Activated T-helper 1 cell treated with anti-CD3 and anti-CD28 coated beads, Interleukin-12 subunit alpha, Interleukin-12 subunit beta, Interleukin-2, Interleukin-4 antibody, amounts not matched to agents 30 ng/mL and 10 ng/mL and 1 ng/mL, durations not matched to agents 14 hours and 24 hours and 36 hours (primary cell): ENCODE results near the gene CLK1. TPM values are rescaled to one million over a fixed set of nuclear protein-coding genes. Genes with fewer than 3 reads are reported as not detected.

Experiments used
- DNase-seq: peaks from one replicate; pipeline ENCODE4 v3.0.0; 2021; ENCODE audit warnings: low spot score
- H3K27ac Mint-ChIP-seq: one replicate; pipeline ENCODE4 v1.8.0; 2021; ENCODE audit warnings: mild to moderate bottlenecking, mixed read lengths
- H3K27me3 Mint-ChIP-seq: one replicate; pipeline ENCODE4 v1.8.0; 2022; ENCODE audit warnings: mild to moderate bottlenecking, moderate library complexity, mixed read lengths; ENCODE audit not compliant: insufficient read depth
- H3K36me3 Mint-ChIP-seq: one replicate; pipeline ENCODE4 v1.8.0; 2021; ENCODE audit warnings: low read depth, mixed read lengths
- H3K4me1 Mint-ChIP-seq: one replicate; pipeline ENCODE4 v1.8.0; 2021; ENCODE audit warnings: low read depth, mixed read lengths
- H3K4me3 Mint-ChIP-seq: one replicate; pipeline ENCODE4 v1.8.0; 2021; ENCODE audit warnings: mild to moderate bottlenecking, moderate library complexity, mixed read lengths
- H3K9me3 Mint-ChIP-seq: one replicate; pipeline ENCODE4 v1.8.0; 2021; ENCODE audit warnings: mixed read lengths
- intact Hi-C: fragments of 100-400 bp; cut with micrococcal nuclease; formaldehyde crosslinking; loops from one replicate; pipeline ENCODE4 v1.15.1; 2024
- total RNA-seq: library from RNA; stranded (reverse); gene quantifications from 2 replicates; pipeline ENCODE4 v1.2.3, GENCODE V29; 2022

The CLK1 gene
- total RNA-seq, 1 donor from 2014 or later, result 91.7 TPM

DNA sequence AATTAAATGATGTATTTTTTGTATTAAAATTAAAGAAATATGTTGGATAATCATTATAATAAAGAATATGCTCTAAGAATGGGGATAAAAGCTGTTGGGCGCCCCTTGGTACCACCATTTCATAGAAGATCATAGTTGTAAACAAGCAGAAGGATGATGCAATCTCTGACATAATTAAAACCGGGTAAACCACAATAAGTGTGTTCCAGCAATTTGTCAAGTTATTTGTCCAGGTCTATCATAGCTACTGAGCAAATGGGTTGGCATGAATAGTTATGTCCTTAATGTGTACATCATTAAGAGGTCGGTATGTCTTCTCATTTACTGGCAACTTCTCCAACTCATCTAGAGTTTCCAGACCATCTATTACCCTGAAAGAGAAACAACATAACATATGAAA is 6.7 kb upstream of the CLK1 start:
- Mint-ChIP-seq H3K36me3 (peaks cover 27% of the 10 kb centered on the region), H3K4me3 (no peak overlapping the region), H3K27me3 (no peaks in the 10 kb centered on the region), H3K27ac (peak overlapping the region; percentile 2), H3K9me3 (no peaks in the 10 kb centered on the region), H3K4me1 (peaks cover 10% of the 10 kb centered on the region)
- no peak for DNase-seq
- intact Hi-C loops, result no loop called here

DNA sequence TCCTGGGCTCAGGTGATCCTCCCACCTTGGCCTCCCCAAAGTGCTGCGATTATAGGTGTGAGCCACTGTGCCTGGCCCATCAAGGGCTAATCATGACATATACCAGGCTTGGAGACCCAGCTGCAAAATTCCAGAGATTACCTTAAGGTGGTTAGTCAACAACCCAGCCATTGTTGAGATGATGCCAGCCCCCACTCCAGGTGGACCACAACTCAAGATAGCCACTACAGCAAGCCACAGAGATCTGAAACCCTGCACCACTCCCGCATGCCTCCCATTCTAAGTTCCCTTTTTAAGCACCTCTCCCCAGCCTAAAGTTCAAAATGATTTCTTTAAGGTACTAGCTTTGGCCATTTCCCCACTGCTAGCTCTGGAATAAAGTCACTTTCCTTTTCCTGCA is 4.6 kb upstream of the CLK1 start:
- Mint-ChIP-seq H3K36me3 (peaks cover 23% of the 10 kb centered on the region), H3K4me1 (peaks cover 20% of the 10 kb centered on the region), H3K9me3 (no peaks in the 10 kb centered on the region), H3K27ac (peak overlapping the region; percentile 34), H3K27me3 (no peaks in the 10 kb centered on the region), H3K4me3 (peak overlapping the region; percentile 21)
- intact Hi-C loops, result loop anchor here (10.0 kb wide), 1 partner anchor 494 kb away; no protein-coding TSS in a partner anchor
- DNase-seq, result no peak

- H3K4me1 Mint-ChIP-seq, result peaks cover 50% of the 10 kb centered on the region
- intact Hi-C loops, result loop anchor here (1.0 to 10.0 kb wide), 13 partner anchors 26 to 1404 kb away; partner anchors contain the start of genes BZW1, HYCC2, MAIP1 and NIF3L1
- peaks cover 42% of the 10 kb centered on the region for H3K36me3 Mint-ChIP-seq
- peak; percentile 24 for DNase-seq
- H3K27ac Mint-ChIP-seq, result peak overlapping the region; percentile 97
- no peaks in the 10 kb centered on the region for H3K27me3 Mint-ChIP-seq
- peak overlapping the region; percentile 93 for H3K4me3 Mint-ChIP-seq
- no peaks in the 10 kb centered on the region for H3K9me3 Mint-ChIP-seq
Observed at GRCh38 chr2:200863782-200864175, 679 bp downstream of the CLK1 start.

DNA sequence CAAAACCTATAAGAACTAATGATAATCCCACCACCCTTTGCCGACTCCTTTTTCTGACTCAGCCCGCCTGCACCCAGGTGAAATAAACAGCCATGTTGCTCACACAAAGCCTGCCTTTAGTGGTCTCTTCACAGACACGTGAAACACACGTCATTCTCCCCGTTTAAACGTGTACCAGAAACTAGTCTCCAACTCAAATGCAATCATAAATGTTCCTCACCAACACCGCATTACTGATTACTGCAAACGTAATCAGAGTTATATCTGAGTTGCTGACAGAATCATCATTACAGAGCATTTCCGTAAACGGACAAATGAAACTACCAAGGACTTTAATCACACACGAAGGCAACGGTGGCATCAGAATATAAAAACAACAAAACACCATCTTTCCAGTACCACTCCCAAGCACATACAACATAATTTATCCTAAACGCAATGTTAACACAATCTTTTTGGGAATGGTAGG is 1.9 kb downstream of the CLK1 start:
- no peaks in the 10 kb centered on the region for H3K27me3 Mint-ChIP-seq
- intact Hi-C loops, result loop anchor here (1.0 to 10.0 kb wide), 8 partner anchors 48 to 1405 kb away; partner anchors contain the start of genes CFLAR, MAIP1, NOP58 and TYW5
- H3K4me1 Mint-ChIP-seq, result peaks cover 58% of the 10 kb centered on the region

GRCh38 chr2:200861617-200862155 is 2.8 kb downstream of the CLK1 start:
- Mint-ChIP-seq H3K4me1 (peaks cover 64% of the 10 kb centered on the region), H3K36me3 (peaks cover 62% of the 10 kb centered on the region), H3K4me3 (peak overlapping the region; percentile 93), H3K27ac (peak overlapping the region; percentile 97), H3K27me3 (no peaks in the 10 kb centered on the region), H3K9me3 (no peaks in the 10 kb centered on the region)
- intact Hi-C loops, result loop anchor here (1.0 to 10.0 kb wide), 9 partner anchors 47 to 1406 kb away; partner anchors contain the start of genes CFLAR, MAIP1, NOP58 and ORC2
- DNase-seq, result no peak

More for the DNA sequence above, 1.9 kb downstream of the CLK1 start:
- H3K36me3 Mint-ChIP-seq, result peaks cover 54% of the 10 kb centered on the region
- peak overlapping the region; percentile 97 for H3K27ac Mint-ChIP-seq
- DNase-seq, result peak; percentile 56
- H3K4me3 Mint-ChIP-seq, result peak overlapping the region; percentile 93
- no peaks in the 10 kb centered on the region for H3K9me3 Mint-ChIP-seq

GRCh38 chr2:200860092-200860795 is 4.2 kb downstream of the CLK1 start:
- no peaks in the 10 kb centered on the region for H3K27me3 Mint-ChIP-seq
- no peak for DNase-seq
- H3K9me3 Mint-ChIP-seq, result no peaks in the 10 kb centered on the region
- peaks cover 67% of the 10 kb centered on the region for H3K36me3 Mint-ChIP-seq
- H3K4me1 Mint-ChIP-seq, result peaks cover 67% of the 10 kb centered on the region
- peak overlapping the region; percentile 84 for H3K27ac Mint-ChIP-seq
- H3K4me3 Mint-ChIP-seq, result peak overlapping the region; percentile 75
- intact Hi-C loops, result loop anchor here (2.0 to 10.0 kb wide), 5 partner anchors 103 to 1407 kb away; partner anchors contain the start of genes MAIP1, NOP58, ORC2 and TYW5

GRCh38 chr2:200856806-200857205 is 7.7 kb downstream of the CLK1 start:
- Mint-ChIP-seq H3K27me3 (no peaks in the 10 kb centered on the region), H3K4me1 (peaks cover 51% of the 10 kb centered on the region), H3K27ac (no peak overlapping the region), H3K36me3 (peaks cover 69% of the 10 kb centered on the region), H3K9me3 (no peaks in the 10 kb centered on the region), H3K4me3 (no peak overlapping the region)
- DNase-seq, result no peak
- intact Hi-C loops, result no loop called here

DNA sequence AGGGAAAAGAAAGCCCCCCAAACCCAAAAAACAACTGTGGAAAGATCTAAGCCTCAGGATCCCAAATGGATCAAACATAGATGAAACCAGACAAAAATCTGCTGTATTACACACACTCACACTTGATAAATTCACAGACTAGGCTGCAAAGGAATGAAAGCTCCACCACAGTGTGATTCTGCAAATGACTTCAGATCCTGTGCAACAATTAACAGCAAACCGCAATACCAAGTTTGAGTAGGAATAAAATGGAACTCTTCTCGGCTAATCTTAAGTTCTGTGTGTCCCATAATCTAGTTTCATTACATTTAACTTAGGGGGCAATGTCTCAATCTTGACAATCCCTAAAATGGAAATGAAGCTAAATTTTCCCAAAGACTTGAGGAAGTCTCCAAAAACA is 11.9 kb downstream of the CLK1 start:
- no peaks in the 10 kb centered on the region for H3K9me3 Mint-ChIP-seq
- no peak overlapping the region for H3K27ac Mint-ChIP-seq
- intact Hi-C loops, result no loop called here
- no peaks in the 10 kb centered on the region for H3K27me3 Mint-ChIP-seq
- H3K4me1 Mint-ChIP-seq, result peaks cover 10% of the 10 kb centered on the region
- H3K4me3 Mint-ChIP-seq, result no peak overlapping the region
- peaks cover 50% of the 10 kb centered on the region for H3K36me3 Mint-ChIP-seq
- DNase-seq, result no peak

GRCh38 chr2:200851398-200852248 is 12.8 kb downstream of the CLK1 start:
- Mint-ChIP-seq H3K9me3 (no peaks in the 10 kb centered on the region), H3K27ac (no peak overlapping the region), H3K4me3 (no peak overlapping the region), H3K27me3 (no peaks in the 10 kb centered on the region), H3K4me1 (peaks cover 4% of the 10 kb centered on the region), H3K36me3 (peaks cover 41% of the 10 kb centered on the region)
- DNase-seq, result no peak
- intact Hi-C loops, result no loop called here

DNA sequence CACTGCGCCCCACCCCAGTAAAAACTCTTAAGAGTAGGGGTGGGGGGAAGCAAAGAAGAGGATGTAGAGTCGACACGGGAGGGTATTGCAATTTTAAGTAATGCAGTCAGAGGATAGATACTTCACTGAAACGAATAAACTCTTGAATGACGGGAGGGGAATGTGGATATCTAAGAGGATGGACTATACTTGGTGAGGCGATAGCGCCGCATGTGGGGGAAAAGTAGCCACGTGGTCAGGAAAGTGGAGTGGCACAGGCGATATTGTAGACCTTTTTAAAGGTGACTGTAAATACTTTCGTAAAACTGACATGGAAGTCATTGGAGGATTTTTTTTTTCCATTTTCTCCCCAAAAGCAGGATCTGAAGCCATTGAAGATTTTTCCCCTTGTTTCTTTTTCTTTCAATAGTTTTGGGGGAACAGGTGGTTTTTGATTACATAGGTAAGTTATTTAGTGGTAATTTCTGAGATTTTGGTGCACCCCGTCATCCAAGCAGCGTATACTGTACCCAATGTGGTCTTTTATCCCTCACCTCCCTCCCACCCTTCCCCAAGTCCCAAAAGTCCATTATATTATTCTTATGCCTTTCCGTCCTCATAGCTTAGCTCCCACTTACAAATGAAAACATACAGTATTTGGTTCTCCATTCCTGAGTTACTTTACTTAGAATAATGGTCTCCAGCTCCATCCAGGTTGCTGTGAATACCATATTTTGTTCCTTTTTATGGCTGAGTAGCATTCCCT is 13.8 kb downstream of the CLK1 start:
- intact Hi-C loops, result no loop called here
- H3K36me3 Mint-ChIP-seq, result peaks cover 36% of the 10 kb centered on the region
- no peak for DNase-seq
- no peaks in the 10 kb centered on the region for H3K27me3 Mint-ChIP-seq
- no peaks in the 10 kb centered on the region for H3K4me1 Mint-ChIP-seq
- H3K27ac Mint-ChIP-seq, result no peak overlapping the region
- no peak overlapping the region for H3K4me3 Mint-ChIP-seq
- no peaks in the 10 kb centered on the region for H3K9me3 Mint-ChIP-seq

GRCh38 chr2:200847939-200848338 is 16.5 kb downstream of the CLK1 start:
- DNase-seq, result no peak
- Mint-ChIP-seq H3K4me1 (no peaks in the 10 kb centered on the region), H3K4me3 (no peak overlapping the region), H3K27ac (no peak overlapping the region), H3K9me3 (no peaks in the 10 kb centered on the region), H3K27me3 (no peaks in the 10 kb centered on the region), H3K36me3 (peaks cover 22% of the 10 kb centered on the region)
- intact Hi-C loops, result no loop called here

DNA sequence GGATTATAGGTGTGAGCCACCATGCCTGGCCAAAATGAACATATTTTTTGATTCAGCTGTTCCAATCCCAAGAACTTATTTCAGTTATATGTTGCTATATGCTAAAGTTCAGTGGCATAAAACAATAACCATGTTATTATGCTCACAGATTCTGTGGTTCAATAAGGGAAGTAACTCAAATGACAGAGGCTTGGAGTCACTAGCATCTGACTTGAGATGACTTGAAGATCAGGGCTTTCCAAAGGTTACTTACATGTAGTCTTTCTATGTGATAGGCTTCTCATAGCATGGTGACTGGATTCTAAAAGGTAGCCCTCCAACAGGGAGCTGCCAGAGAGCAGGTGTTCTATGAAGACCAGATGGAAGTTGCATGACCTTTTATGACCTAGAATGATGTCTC is 17.2 kb downstream of the CLK1 start:
- intact Hi-C loops, result no loop called here
- peaks cover 15% of the 10 kb centered on the region for H3K36me3 Mint-ChIP-seq
- no peak overlapping the region for H3K4me3 Mint-ChIP-seq
- H3K9me3 Mint-ChIP-seq, result no peaks in the 10 kb centered on the region
- no peaks in the 10 kb centered on the region for H3K27me3 Mint-ChIP-seq
- no peak for DNase-seq
- no peak overlapping the region for H3K27ac Mint-ChIP-seq
- no peaks in the 10 kb centered on the region for H3K4me1 Mint-ChIP-seq
